Measurements from ENCODE around the gene TSKU.

The TSKU gene

GRCh38 chr11:76770642-76771445, 12.3 kb upstream of the TSKU start:
- no peak for DNase-seq

- DNase-seq = no peak
Observed at GRCh38 chr11:76771446-76772099, 11.6 kb upstream of the TSKU start.

- no peak for DNase-seq
Observed at GRCh38 chr11:76772100-76772782, 10.9 kb upstream of the TSKU start.

GRCh38 chr11:76772783-76773106, 10.4 kb upstream of the TSKU start:
- no peak for DNase-seq

- no peak for DNase-seq
Observed at GRCh38 chr11:76773921-76774361, 9.2 kb upstream of the TSKU start.

GRCh38 chr11:76776472-76776871, 6.7 kb upstream of the TSKU start:
- DNase-seq = no peak

- no peak for DNase-seq
Observed at GRCh38 chr11:76777305-76777704, 5.9 kb upstream of the TSKU start.

GRCh38 chr11:76777876-76778275, 5.3 kb upstream of the TSKU start:
- no peak for DNase-seq

GRCh38 chr11:76778874-76779273, 4.3 kb upstream of the TSKU start:
- DNase-seq = no peak

GRCh38 chr11:76781046-76781801, 1.9 kb upstream of the TSKU start:
- no peak for DNase-seq

- no peak for DNase-seq
Observed at GRCh38 chr11:76781807-76782530, 1.2 kb upstream of the TSKU start.

- DNase-seq = no peak
Observed at GRCh38 chr11:76782531-76783293, 444 bp upstream of the TSKU start.

- DNase-seq = no peak
Observed at GRCh38 chr11:76783896-76784813, 999 bp downstream of the TSKU start.

- DNase-seq = no peak
Observed at GRCh38 chr11:76785513-76785912, 2.4 kb downstream of the TSKU start.

- no peak for DNase-seq
Observed at GRCh38 chr11:76786016-76786415, 2.9 kb downstream of the TSKU start.

- no peak for DNase-seq
Observed at GRCh38 chr11:76786441-76787014, 3.4 kb downstream of the TSKU start.

GRCh38 chr11:76787271-76787670, 4.1 kb downstream of the TSKU start:
- DNase-seq = no peak

GRCh38 chr11:76787911-76788596, 4.9 kb downstream of the TSKU start:
- no peak for DNase-seq

GRCh38 chr11:76788661-76789442, 5.7 kb downstream of the TSKU start:
- DNase-seq = no peak

Measured in CD4-positive, alpha-beta T cell treated with Interleukin-21 for 1 hour (primary cell).